HepG2 (cell line): ENCODE results near the gene FRMD8. TPM values are rescaled to one million over a fixed set of nuclear protein-coding genes. Genes with fewer than 3 reads are reported as not detected.

Experiments used
- DMAP1 ChIP-seq: IDR thresholded peaks from 2 replicates; pipeline ENCODE4 v1.6.1; 2016
- PAWR ChIP-seq: sonication (generic); formaldehyde crosslinking; IDR thresholded peaks from 2 replicates; pipeline ENCODE4 v1.4.0; 2020; ENCODE audit warnings: missing genetic modification reagents, mild to moderate bottlenecking, borderline replicate concordance
- WIZ ChIP-seq: sonication (generic); formaldehyde crosslinking; IDR thresholded peaks from 2 replicates; pipeline ENCODE4 v1.5.1; 2020; ENCODE audit warnings: mild to moderate bottlenecking, missing genetic modification reagents
- ZNF101 ChIP-seq: sonication (generic); formaldehyde crosslinking; IDR thresholded peaks from 2 replicates; pipeline ENCODE4 v1.4.0; 2020; ENCODE audit warnings: mild to moderate bottlenecking, low read depth, missing genetic modification reagents, borderline replicate concordance
- ZNF329 ChIP-seq: sonication (generic); formaldehyde crosslinking; IDR thresholded peaks from 2 replicates; pipeline ENCODE4 v1.9.0; 2021; ENCODE audit warnings: low read depth, mild to moderate bottlenecking, missing genetic modification reagents
- ZNF33B ChIP-seq: sonication (generic); formaldehyde crosslinking; IDR thresholded peaks from 2 replicates; pipeline ENCODE4 v1.5.1; 2020; ENCODE audit warnings: mild to moderate bottlenecking, missing genetic modification reagents
- ZNF34 ChIP-seq: sonication (generic); formaldehyde crosslinking; IDR thresholded peaks from 2 replicates; pipeline ENCODE4 v1.4.0; 2020; ENCODE audit warnings: mild to moderate bottlenecking, missing genetic modification reagents, borderline replicate concordance
- ZNF619 ChIP-seq: sonication (generic); formaldehyde crosslinking; IDR thresholded peaks from 2 replicates; pipeline ENCODE4 v1.4.0; 2020; ENCODE audit warnings: mild to moderate bottlenecking, missing genetic modification reagents
- ZNF629 ChIP-seq: sonication (generic); formaldehyde crosslinking; conservative IDR thresholded peaks from 2 replicates; pipeline ENCODE4 v1.5.0; 2020; ENCODE audit warnings: missing genetic modification reagents
- polyA plus RNA-seq, 8 experiments: library from polyadenylated mRNA; depleted of rRNA in 3 of 8; stranded (reverse) in 7 of 8; unstranded in 1 of 8; fragments of >200 nt; fragmentation: Illumina TruSeq in 4 of 8; extraction: Trizol in 4 of 8; gene quantifications; 2 replicates each; pipeline versions ENCODE4 v1.2.1 to v1.2.3, GENCODE V29; 2011 to 2016; ENCODE audit warnings: low read depth in 4 of 8, missing spikeins in 1 of 8, mixed read lengths in 1 of 8; ENCODE audit not compliant: insufficient read depth in 1 of 8
- total RNA-seq, 5 experiments: library from RNA; depleted of rRNA; stranded (reverse); fragments of >200 nt; fragmentation: Illumina TruSeq; extraction: Trizol; gene quantifications; 2 replicates each; pipeline ENCODE4 v1.2.3, GENCODE V29; 2016; ENCODE audit warnings: low read depth in 1 of 5
- TF ChIP-seq, protein P1 (sequence below): sonication (generic); formaldehyde crosslinking; IDR thresholded peaks from 2 replicates; pipeline ENCODE4 v1.8.0; 2022; ENCODE audit warnings: mild to moderate bottlenecking, missing genetic modification reagents, borderline replicate concordance
- TF ChIP-seq, protein P2 (sequence below), 2 experiments: IDR thresholded peaks; 2 replicates each; pipeline ENCODE4 v1.6.1; 2011 to 2012; ENCODE audit warnings: low read length in 2 of 2, borderline replicate concordance in 1 of 2, low read depth in 1 of 2, mild to moderate bottlenecking in 1 of 2, moderate library complexity in 1 of 2
- TF ChIP-seq, protein P3 (sequence below): sonication (generic); formaldehyde crosslinking; IDR thresholded peaks from 2 replicates; pipeline ENCODE4 v1.4.0; 2020; ENCODE audit warnings: missing genetic modification reagents
- TF ChIP-seq, protein P4 (sequence below): IDR thresholded peaks from 2 replicates; pipeline ENCODE4 v1.6.1; 2012; ENCODE audit warnings: low read length, improper control_type of control experiment
- TF ChIP-seq, protein P5 (sequence below): sonication (generic); formaldehyde crosslinking; IDR thresholded peaks from 2 replicates; pipeline ENCODE4 v1.4.0; 2020; ENCODE audit warnings: missing genetic modification reagents, mild to moderate bottlenecking, borderline replicate concordance

FRMD8 gene
- total and polyA plus RNA-seq, 2 of the 13 experiments (the other 11 are each of a cell fraction or from before 2014, with no cell fraction given) = 5.8 to 20.6 TPM

DNA sequence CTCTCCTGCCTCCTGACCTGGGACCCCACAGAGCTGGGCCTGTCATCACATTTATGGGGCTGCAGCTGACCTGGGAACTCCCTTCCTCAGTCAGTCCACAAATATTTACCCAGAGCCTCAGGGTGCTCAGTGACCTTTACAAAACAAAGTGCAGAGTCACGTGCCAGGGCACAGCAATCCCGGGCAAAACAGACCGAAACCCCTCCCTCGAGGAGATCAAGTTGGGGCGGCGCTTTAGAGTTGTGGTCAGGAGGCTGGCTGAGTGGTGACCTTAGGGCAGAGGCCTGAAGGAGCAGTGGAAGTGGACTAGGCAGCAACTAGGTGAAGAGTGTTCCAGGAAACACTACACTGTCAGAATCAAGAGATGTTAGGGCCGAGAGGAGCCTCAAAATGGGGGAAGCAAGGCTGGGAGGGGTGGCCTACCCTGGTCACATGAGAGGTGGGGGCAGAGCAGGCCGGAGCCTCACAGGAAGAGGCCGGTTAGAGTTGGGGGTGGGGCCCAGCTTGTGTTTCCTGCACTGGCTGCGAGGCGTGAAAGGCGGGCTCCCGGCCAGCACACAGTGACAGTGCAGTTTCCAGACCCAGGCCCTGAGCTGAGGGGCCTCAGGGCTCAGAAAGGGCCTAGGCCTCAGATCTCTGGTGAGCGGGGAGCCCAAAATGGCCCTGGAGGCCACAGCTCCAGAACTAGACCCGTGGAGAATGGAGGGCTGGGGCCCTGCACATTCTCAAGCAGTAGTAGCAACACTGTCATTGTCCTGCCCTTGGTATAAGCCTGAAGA, 32.4 kb downstream of the FRMD8 start (continued):
- TF ChIP-seq ZNF329 (CRISPR knock-in tag) = no peak; the same call in 1 of the 2 replicates
- TF ChIP-seq ZNF629 = peak; percentile 44
- TF ChIP-seq, protein P1, sequence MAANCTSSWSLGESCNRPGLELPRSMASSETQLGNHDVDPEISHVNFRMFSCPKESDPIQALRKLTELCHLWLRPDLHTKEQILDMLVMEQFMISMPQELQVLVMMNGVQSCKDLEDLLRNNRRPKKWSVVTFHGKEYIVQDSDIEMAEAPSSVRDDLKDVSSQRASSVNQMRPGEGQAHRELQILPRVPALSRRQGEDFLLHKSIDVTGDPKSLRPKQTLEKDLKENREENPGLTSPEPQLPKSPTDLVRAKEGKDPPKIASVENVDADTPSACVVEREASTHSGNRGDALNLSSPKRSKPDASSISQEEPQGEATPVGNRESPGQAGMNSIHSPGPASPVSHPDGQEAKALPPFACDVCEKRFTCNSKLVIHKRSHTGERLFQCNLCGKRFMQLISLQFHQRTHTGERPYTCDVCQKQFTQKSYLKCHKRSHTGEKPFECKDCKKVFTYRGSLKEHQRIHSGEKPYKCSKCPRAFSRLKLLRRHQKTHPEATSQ (CRISPR knock-in tag) = peak; percentile 55; the same call in 1 of the 2 replicates
- no peak for TF ChIP-seq ZNF101
- no peak; the same call in none of the 2 replicates for TF ChIP-seq DMAP1 (CRISPR knock-in tag)
- TF ChIP-seq ZNF619 (CRISPR knock-in tag) = no peak
- TF ChIP-seq ZNF34 (CRISPR knock-in tag) = no peak
- TF ChIP-seq WIZ (CRISPR knock-in tag) = no peak
- TF ChIP-seq, protein P2, sequence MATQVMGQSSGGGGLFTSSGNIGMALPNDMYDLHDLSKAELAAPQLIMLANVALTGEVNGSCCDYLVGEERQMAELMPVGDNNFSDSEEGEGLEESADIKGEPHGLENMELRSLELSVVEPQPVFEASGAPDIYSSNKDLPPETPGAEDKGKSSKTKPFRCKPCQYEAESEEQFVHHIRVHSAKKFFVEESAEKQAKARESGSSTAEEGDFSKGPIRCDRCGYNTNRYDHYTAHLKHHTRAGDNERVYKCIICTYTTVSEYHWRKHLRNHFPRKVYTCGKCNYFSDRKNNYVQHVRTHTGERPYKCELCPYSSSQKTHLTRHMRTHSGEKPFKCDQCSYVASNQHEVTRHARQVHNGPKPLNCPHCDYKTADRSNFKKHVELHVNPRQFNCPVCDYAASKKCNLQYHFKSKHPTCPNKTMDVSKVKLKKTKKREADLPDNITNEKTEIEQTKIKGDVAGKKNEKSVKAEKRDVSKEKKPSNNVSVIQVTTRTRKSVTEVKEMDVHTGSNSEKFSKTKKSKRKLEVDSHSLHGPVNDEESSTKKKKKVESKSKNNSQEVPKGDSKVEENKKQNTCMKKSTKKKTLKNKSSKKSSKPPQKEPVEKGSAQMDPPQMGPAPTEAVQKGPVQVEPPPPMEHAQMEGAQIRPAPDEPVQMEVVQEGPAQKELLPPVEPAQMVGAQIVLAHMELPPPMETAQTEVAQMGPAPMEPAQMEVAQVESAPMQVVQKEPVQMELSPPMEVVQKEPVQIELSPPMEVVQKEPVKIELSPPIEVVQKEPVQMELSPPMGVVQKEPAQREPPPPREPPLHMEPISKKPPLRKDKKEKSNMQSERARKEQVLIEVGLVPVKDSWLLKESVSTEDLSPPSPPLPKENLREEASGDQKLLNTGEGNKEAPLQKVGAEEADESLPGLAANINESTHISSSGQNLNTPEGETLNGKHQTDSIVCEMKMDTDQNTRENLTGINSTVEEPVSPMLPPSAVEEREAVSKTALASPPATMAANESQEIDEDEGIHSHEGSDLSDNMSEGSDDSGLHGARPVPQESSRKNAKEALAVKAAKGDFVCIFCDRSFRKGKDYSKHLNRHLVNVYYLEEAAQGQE (IDR thresholded peaks at IDR 0.05; ENCODE audit: borderline replicate concordance in 1 of 2, low read depth in 1 of 2, low read length in 2 of 2) = peak in 1 of 2 experiments; percentile 57; a peak in 1 of 4 replicates
- TF ChIP-seq, protein P3, sequence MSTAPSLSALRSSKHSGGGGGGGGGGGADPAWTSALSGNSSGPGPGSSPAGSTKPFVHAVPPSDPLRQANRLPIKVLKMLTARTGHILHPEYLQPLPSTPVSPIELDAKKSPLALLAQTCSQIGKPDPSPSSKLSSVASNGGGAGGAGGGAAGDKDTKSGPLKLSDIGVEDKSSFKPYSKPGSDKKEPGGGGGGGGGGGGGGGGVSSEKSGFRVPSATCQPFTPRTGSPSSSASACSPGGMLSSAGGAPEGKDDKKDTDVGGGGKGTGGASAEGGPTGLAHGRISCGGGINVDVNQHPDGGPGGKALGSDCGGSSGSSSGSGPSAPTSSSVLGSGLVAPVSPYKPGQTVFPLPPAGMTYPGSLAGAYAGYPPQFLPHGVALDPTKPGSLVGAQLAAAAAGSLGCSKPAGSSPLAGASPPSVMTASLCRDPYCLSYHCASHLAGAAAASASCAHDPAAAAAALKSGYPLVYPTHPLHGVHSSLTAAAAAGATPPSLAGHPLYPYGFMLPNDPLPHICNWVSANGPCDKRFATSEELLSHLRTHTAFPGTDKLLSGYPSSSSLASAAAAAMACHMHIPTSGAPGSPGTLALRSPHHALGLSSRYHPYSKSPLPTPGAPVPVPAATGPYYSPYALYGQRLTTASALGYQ (CRISPR knock-in tag) = peak; percentile 92
- TF ChIP-seq, protein P4, sequence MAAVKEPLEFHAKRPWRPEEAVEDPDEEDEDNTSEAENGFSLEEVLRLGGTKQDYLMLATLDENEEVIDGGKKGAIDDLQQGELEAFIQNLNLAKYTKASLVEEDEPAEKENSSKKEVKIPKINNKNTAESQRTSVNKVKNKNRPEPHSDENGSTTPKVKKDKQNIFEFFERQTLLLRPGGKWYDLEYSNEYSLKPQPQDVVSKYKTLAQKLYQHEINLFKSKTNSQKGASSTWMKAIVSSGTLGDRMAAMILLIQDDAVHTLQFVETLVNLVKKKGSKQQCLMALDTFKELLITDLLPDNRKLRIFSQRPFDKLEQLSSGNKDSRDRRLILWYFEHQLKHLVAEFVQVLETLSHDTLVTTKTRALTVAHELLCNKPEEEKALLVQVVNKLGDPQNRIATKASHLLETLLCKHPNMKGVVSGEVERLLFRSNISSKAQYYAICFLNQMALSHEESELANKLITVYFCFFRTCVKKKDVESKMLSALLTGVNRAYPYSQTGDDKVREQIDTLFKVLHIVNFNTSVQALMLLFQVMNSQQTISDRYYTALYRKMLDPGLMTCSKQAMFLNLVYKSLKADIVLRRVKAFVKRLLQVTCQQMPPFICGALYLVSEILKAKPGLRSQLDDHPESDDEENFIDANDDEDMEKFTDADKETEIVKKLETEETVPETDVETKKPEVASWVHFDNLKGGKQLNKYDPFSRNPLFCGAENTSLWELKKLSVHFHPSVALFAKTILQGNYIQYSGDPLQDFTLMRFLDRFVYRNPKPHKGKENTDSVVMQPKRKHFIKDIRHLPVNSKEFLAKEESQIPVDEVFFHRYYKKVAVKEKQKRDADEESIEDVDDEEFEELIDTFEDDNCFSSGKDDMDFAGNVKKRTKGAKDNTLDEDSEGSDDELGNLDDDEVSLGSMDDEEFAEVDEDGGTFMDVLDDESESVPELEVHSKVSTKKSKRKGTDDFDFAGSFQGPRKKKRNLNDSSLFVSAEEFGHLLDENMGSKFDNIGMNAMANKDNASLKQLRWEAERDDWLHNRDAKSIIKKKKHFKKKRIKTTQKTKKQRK = no peak
- TF ChIP-seq, protein P5, sequence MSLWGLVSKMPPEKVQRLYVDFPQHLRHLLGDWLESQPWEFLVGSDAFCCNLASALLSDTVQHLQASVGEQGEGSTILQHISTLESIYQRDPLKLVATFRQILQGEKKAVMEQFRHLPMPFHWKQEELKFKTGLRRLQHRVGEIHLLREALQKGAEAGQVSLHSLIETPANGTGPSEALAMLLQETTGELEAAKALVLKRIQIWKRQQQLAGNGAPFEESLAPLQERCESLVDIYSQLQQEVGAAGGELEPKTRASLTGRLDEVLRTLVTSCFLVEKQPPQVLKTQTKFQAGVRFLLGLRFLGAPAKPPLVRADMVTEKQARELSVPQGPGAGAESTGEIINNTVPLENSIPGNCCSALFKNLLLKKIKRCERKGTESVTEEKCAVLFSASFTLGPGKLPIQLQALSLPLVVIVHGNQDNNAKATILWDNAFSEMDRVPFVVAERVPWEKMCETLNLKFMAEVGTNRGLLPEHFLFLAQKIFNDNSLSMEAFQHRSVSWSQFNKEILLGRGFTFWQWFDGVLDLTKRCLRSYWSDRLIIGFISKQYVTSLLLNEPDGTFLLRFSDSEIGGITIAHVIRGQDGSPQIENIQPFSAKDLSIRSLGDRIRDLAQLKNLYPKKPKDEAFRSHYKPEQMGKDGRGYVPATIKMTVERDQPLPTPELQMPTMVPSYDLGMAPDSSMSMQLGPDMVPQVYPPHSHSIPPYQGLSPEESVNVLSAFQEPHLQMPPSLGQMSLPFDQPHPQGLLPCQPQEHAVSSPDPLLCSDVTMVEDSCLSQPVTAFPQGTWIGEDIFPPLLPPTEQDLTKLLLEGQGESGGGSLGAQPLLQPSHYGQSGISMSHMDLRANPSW = peak; percentile 44; the same call in 1 of the 2 replicates
- no peak for TF ChIP-seq PAWR (CRISPR knock-in tag)
- TF ChIP-seq ZNF33B (CRISPR knock-in tag) = no peak; the same call in 1 of the 2 replicates
